GM19239 (cell line): ENCODE results near the gene SUSD2.

Experiments
- DNase-seq: peaks from one replicate; pipeline ENCODE4 v3.0.0; 2011; ENCODE audit warnings: low spot score; ENCODE audit not compliant: insufficient read length
- FAIRE-seq: peaks from 2 replicates; lab custom pipeline; 2011; peaks lifted over from hg19 to GRCh38; lab: Jason Lieb, UNC

Gene SUSD2

GRCh38 chr22:24149198-24149590, 32.1 kb upstream of the SUSD2 start:
- DNase-seq: no peak
- no peak for FAIRE-seq

DNA sequence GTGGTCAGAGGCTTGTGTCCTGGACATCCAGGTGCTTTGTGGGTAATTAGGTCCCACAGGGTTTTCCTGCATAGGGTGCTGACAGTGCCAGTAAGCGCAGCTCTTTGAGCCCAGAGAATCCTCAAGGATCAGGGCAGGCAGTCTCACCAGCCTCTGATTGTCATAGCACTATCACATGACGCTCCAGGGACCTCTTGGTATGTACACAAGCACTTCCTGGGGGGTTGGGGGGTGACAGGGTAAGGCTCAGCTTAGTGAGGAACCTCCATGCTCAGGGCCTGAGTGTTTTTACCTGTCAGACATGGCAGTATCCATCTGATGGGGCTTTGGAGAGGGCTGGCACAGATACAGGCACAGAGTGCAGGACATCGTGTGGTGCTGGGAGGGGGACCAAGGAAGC, 27.9 kb upstream of the SUSD2 start:
- no peak for DNase-seq

DNA sequence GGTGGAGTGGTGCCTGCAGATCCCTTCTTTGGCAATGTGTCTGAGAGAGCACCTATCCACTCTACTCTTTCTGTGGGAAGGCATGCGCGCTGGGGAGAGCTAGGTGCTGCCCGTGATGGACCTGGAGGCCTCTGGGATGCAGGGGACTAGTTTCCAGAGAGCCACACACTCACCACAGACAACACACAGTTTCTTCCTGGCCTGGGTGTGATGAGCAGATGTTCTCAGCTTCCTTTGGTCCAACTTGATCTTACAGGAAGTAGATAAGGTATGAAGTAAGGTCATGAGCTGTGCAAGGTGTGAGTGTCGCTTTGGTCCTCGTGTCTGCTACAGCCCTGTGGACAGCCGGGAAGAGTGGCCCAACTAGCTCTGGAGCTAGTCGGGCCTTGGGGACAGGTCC, 27.3 kb upstream of the SUSD2 start:
- DNase-seq: no peak
- peak; percentile 14 for FAIRE-seq

More for the DNA sequence above, 27.9 kb upstream of the SUSD2 start:
- FAIRE-seq: no peak

DNA sequence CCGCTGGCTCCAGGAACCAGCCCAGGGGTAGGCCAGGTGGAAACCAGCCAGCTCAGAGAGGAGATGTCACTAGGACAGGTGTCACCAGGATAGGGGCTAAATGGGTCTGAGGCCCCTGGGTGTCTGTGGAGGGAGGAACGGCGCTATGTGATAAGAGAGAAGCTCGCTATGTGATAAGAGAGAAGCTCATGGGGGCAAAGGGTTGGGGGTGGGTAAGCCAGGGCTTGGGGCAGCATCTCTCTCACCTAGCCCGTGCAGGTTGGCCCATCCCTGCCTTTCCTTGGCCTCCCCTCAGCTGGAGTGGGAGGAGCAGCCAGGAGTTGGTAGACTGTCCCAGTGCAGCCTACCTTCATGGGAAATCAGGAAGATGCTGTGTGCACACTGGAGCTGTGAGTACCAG, 26.5 kb upstream of the SUSD2 start:
- DNase-seq: no peak
- no peak for FAIRE-seq

DNA sequence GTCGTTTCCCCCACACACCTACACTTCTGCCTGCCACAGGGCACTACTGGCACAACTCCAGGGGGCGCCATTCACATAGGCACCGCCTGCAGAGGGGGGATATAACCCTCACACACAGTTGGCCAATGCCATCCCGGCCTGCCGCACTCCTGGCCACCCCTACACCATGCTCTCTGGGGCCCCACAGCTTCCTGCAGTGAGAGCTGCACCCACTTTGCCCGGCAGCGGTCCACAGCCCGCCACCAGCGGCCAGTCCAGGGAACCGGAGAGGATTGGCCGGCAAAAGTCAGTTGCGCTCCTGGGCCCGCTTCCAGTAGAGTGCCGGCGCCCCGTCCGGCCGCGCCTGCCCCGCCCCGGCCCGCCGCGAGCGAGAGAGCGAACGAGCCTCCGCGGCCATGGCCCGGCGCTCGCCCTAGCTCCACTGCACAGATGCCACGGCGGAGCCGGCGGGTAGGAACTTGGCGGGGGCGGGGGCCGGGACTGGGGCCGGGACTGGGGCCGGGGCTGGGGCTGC, 25.6 kb upstream of the SUSD2 start:
- FAIRE-seq (peak; percentile 58), DNase-seq (peak; percentile 54)

- FAIRE-seq: no peak
- peak; percentile 78 for DNase-seq
Measured at GRCh38 chr22:24156141-24156912, 25.0 kb upstream of the SUSD2 start.

DNA sequence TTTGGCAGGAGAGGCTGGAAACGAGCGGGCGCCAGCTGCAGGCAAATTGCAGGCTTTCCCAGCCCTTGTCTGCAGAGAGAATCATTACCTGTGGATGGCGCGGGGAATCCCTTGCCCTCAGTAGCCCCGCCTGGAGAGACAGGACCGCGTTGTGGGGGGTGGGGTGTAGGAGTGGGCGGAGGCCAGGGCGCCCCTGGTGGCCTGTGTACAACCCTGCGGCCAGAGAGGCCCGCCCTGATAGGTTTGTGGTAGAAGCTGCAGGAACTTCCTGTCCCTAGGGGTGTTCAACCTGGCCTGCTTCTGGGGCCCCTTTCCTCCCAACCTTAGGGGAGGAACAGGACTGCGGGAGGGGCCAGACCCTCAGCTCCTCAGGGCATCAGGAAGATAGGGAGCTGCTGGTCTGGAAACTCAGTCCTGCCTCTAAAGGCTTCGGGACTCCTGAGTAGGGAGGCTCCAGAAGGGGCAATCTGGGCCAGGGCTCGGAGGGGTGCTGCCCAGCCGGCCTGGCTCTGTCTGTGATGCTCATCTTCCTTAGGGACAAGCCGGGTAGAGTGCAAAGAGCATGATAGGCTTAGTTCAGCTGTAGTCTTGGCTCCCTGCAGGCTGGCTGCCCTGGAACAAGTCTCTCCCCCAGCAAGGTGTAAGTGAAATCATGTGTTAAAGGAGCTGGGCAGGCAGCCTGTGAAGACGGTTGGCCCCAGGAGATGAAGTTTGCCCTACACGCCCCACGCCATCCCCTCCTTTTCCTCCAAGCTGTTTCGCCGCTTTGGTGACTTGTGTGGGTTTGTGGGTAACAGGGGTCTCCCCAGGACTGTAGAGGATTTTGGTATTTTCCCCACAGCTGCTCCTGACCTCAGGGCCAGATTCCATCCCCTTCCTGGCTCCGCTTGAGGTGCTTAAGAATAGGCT, 24.1 kb upstream of the SUSD2 start:
- peak; percentile 94 for DNase-seq
- peak; percentile 98 for FAIRE-seq

GRCh38 chr22:24157822-24158135, 23.5 kb upstream of the SUSD2 start:
- DNase-seq: no peak

GRCh38 chr22:24159650-24160049, 21.6 kb upstream of the SUSD2 start:
- DNase-seq (no peak), FAIRE-seq (no peak)

More at GRCh38 chr22:24157822-24158135, 23.5 kb upstream of the SUSD2 start:
- no peak for FAIRE-seq

- no peak for DNase-seq
- FAIRE-seq: no peak
Measured at GRCh38 chr22:24160546-24160945, 20.7 kb upstream of the SUSD2 start.

DNA sequence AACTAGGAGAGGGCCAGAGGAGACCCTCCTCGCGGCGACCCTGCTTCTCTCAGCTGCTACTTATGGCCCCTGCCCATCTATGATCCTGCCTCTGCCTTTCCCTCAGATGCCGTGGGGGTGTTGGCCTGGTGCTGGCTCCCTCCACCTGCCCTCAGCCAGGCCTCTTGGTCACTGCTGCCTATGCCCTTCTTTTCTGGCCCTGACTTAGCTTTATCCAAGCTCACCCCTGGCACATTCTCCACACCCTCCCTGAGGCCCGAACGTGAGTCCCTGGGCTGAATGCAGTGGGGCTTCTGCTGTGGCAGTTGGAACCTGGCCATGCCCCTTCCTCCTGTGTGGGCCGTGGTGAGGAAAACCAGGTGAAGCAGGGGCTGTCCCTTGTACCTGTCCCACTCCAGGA, 19.8 kb upstream of the SUSD2 start:
- no peak for DNase-seq
- FAIRE-seq: no peak

GRCh38 chr22:24161909-24162308, 19.4 kb upstream of the SUSD2 start:
- FAIRE-seq: no peak
- DNase-seq: no peak

DNA sequence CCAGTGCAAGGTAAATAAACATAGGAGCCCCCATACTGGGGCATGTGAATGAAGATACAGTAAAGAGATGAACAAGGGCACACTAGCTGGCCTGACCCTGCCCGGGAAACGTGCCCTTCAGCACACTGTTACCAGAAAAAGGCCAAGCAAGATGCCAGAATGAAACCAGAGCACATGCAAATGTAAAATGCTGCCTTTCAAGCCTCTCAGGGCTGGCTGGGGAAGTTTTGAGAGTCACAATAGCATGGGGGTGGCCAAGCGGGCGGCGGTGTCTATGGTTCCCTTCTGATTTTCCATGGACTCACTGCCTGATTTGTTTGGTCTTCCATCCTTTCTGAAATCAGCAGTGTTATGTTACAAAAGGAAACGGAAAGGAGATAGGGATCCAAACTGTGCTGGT, 18.9 kb upstream of the SUSD2 start:
- FAIRE-seq (peak; percentile 39), DNase-seq (no peak)

DNA sequence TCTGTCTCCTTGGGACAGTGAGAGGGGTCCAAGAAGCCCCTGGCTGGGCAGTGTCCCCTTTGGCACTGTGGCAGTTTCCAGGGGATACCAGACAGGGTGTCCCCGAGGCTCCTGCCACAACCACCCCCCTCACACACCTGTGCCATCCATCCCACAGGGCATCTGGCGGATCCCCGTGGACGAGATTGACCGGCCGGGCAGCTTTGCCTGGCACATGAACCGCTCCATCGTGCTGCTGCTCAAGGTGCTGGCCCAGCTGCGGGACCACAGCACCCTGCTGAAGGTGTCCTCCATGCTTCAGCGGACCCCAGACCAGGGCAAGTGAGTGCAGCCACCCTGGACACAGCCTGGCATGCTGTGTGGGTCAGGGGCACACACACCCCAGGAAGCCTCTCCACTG, 17.0 kb upstream of the SUSD2 start:
- DNase-seq (no peak), FAIRE-seq (no peak)

- FAIRE-seq (no peak), DNase-seq (no peak)
Measured at GRCh38 chr22:24164940-24165339, 16.3 kb upstream of the SUSD2 start.

- no peak for FAIRE-seq
- DNase-seq: no peak
Measured at GRCh38 chr22:24165673-24166072, 15.6 kb upstream of the SUSD2 start.

DNA sequence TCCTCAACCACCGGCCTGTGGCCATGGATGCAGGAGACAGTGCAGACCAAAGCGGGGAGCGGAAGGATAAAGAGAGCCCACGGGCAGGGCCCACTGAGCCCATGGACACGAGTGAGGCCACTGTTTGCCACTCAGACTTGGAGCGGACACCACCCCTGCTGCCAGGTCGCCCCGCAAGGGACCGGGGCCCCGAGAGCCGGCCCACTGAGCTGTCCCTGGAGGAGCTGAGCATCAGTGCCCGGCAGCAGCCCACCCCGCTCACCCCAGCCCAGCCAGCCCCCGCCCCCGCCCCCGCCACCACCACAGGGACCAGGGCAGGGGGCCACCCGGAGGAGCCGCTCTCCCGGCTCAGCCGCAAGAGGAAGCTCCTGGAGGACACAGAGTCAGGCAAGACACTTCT, 14.5 kb upstream of the SUSD2 start:
- DNase-seq: no peak
- FAIRE-seq: no peak

- no peak for FAIRE-seq
Measured at GRCh38 chr22:24169439-24170058, 11.7 kb upstream of the SUSD2 start.

GRCh38 chr22:24170188-24170587, 11.1 kb upstream of the SUSD2 start:
- DNase-seq: no peak
- FAIRE-seq: no peak

More at GRCh38 chr22:24169439-24170058, 11.7 kb upstream of the SUSD2 start:
- DNase-seq: no peak

GRCh38 chr22:24170632-24171031, 10.7 kb upstream of the SUSD2 start:
- DNase-seq (no peak), FAIRE-seq (no peak)

DNA sequence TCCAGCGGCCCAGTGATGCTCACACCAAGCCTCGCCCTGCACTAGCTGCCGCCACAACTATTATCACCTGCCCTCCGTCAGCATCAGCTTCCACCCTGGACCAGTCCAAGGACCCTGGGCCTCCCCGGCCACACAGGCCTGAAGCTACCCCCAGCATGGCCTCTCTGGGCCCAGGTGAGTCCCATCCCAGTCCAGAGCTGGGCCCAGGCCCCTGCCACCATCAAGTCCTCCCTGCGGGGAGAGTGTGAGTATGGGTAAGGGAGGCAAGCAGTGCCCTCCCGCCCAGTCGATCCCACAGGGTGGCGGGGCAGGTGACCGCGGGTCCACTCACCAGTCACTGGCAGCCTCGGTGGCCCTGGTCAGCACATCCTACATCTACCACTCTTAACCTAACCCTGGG, 9.5 kb upstream of the SUSD2 start:
- FAIRE-seq (no peak), DNase-seq (no peak)
